ENCODE measurements around the gene NPAS4.

DNA sequence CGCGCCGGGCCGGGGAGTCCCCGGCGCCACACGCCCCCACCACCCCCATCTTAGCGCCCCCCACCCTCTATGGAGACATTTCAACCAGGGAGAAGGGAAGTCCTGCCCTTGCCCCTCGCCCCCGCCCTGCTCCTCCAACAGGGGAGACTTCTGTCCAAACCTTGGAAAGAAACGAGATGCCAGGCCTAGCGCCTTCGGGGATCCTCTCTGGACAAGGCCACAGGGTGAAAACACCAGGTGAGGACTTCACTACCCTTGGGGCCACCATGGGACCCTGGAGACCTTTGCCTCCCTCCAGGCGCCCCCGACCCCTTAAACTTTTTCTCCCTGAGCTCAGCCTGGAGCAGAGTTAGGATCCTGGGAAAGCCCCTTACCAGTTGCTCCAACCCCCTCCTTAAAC lies 11.6 kb upstream of the NPAS4 start:
- TF ChIP-seq, protein P1, sequence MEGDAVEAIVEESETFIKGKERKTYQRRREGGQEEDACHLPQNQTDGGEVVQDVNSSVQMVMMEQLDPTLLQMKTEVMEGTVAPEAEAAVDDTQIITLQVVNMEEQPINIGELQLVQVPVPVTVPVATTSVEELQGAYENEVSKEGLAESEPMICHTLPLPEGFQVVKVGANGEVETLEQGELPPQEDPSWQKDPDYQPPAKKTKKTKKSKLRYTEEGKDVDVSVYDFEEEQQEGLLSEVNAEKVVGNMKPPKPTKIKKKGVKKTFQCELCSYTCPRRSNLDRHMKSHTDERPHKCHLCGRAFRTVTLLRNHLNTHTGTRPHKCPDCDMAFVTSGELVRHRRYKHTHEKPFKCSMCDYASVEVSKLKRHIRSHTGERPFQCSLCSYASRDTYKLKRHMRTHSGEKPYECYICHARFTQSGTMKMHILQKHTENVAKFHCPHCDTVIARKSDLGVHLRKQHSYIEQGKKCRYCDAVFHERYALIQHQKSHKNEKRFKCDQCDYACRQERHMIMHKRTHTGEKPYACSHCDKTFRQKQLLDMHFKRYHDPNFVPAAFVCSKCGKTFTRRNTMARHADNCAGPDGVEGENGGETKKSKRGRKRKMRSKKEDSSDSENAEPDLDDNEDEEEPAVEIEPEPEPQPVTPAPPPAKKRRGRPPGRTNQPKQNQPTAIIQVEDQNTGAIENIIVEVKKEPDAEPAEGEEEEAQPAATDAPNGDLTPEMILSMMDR (IDR thresholded peaks at IDR 0.05): no peak
- TF ChIP-seq MAFK (IDR thresholded peaks at IDR 0.05; ENCODE audit: partially characterized antibody): no peak
- no peak for TF ChIP-seq HDAC2 (IDR thresholded peaks at IDR 0.05)
- no peak for TF ChIP-seq NR3C1 (IDR thresholded peaks at IDR 0.05)
- no peak for TF ChIP-seq CHD2 (IDR thresholded peaks at IDR 0.05; ENCODE audit: low read length, partially characterized antibody)
- TF ChIP-seq JUNB (IDR thresholded peaks at IDR 0.05): no peak
- TF ChIP-seq, protein P2, sequence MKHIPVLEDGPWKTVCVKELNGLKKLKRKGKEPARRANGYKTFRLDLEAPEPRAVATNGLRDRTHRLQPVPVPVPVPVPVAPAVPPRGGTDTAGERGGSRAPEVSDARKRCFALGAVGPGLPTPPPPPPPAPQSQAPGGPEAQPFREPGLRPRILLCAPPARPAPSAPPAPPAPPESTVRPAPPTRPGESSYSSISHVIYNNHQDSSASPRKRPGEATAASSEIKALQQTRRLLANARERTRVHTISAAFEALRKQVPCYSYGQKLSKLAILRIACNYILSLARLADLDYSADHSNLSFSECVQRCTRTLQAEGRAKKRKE (CRISPR knock-in tag; IDR thresholded peaks at IDR 0.05; ENCODE audit: low read depth): no peak
- no peak for TF ChIP-seq PHF8 (IDR thresholded peaks at IDR 0.05; ENCODE audit: borderline replicate concordance, low read depth)
- TF ChIP-seq, protein P3, sequence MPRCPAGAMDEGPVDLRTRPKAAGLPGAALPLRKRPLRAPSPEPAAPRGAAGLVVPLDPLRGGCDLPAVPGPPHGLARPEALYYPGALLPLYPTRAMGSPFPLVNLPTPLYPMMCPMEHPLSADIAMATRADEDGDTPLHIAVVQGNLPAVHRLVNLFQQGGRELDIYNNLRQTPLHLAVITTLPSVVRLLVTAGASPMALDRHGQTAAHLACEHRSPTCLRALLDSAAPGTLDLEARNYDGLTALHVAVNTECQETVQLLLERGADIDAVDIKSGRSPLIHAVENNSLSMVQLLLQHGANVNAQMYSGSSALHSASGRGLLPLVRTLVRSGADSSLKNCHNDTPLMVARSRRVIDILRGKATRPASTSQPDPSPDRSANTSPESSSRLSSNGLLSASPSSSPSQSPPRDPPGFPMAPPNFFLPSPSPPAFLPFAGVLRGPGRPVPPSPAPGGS (IDR thresholded peaks at IDR 0.05): no peak
- TF ChIP-seq RNF2 (IDR thresholded peaks at IDR 0.05; ENCODE audit: borderline replicate concordance, low read depth): no peak
